ENCODE data around the gene PRKCE.

DNA sequence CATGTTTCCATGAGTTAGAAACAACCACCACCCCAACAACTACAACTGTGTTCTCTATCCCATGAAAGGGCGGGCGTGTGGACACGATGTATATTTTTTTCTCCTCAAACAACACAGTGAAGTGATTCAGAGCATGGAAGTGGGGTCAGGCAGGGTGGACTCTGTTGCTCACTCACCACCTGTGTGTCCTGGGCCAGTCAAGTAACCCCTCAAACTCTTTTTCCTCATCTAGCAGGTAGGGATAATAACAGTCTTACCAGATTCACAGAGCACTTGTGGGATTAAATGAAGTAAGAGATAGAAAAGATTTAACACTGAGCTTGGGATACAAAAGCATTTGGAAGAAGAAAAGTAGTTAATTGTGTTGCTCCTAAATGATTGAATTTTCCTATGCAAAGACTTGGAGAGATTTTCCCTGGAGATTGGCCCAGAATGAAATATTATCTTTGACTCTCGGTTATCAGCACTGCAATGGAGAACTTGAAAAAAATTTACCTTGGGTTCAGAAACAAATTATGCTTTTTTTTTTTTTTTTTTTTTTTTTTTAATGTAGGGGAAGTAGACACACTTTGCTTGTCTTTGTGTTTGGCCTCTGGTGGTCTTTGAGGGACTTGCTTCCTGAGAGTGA, 483.9 kb downstream of the PRKCE start:
- TF ChIP-seq, protein P1, sequence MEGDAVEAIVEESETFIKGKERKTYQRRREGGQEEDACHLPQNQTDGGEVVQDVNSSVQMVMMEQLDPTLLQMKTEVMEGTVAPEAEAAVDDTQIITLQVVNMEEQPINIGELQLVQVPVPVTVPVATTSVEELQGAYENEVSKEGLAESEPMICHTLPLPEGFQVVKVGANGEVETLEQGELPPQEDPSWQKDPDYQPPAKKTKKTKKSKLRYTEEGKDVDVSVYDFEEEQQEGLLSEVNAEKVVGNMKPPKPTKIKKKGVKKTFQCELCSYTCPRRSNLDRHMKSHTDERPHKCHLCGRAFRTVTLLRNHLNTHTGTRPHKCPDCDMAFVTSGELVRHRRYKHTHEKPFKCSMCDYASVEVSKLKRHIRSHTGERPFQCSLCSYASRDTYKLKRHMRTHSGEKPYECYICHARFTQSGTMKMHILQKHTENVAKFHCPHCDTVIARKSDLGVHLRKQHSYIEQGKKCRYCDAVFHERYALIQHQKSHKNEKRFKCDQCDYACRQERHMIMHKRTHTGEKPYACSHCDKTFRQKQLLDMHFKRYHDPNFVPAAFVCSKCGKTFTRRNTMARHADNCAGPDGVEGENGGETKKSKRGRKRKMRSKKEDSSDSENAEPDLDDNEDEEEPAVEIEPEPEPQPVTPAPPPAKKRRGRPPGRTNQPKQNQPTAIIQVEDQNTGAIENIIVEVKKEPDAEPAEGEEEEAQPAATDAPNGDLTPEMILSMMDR (conservative IDR thresholded peaks at IDR 0.05), result no peak
- no peak for TF ChIP-seq EZH2 (IDR thresholded peaks at IDR 0.05; ENCODE audit: low read depth)
